NCI-H1105 treated with DMSO at 0.1 percent for 48 hours (cell line): ENCODE data around the gene COQ9.
"Not testable (repeated sequence)": the region's sequence is repeated elsewhere in the genome, so short reads cannot be mapped to it uniquely, and the experiment has no call there.

ENCODE experiments used
- DNase-seq: peaks from one replicate; lab custom pipeline; 2025; lab: John Stamatoyannopoulos, UW

COQ9 gene, protein sequence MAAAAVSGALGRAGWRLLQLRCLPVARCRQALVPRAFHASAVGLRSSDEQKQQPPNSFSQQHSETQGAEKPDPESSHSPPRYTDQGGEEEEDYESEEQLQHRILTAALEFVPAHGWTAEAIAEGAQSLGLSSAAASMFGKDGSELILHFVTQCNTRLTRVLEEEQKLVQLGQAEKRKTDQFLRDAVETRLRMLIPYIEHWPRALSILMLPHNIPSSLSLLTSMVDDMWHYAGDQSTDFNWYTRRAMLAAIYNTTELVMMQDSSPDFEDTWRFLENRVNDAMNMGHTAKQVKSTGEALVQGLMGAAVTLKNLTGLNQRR

DNA sequence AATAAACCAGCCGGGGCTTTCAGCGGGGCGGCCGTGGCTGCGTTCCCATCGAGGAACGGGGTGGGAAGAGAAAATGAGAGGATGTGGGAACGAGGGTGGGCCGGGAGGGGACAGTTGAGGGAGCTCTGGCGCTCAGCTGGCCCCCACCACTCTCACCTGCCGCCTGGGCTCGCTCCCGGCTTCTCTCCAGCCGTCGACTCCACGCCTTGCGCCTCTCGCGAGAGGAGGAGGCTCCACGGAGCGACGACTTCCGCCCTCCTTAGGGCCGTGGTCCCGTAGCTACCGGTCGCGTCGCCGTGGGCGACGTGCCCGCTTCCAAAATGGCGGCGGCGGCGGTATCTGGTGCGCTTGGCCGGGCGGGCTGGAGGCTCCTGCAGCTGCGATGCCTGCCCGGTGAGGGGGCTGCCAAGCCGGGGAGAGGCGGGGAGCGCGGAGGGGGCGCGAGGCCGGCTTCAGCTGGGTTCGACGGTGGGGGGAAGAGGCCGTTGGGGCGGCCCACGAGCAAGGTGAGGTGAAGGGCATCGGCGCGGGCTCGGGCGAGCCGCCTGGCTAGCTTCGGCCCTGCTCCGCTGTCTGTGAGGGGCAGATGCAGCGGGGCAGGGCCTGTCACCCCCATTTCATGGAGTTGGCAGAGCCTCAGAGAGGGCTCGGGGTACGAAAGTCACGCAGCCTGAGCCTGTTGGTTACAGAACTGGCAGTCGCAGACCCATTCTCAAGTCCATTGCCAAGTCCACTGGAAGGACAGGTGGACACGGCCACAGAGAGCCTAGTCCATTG is at the start of gene COQ9, which contains the start of gene CIAPIN1:
COQ9 (plus strand) TSS at position 294 of the 777 bp plus-strand sequence; CDS start at position 321, 27 bp downstream.
CIAPIN1 (minus strand) TSS at position 200 of the 777 bp plus-strand sequence. CDS start 6,457 bp downstream, outside the sequence.
- DNase-seq: peak; percentile 71

DNA sequence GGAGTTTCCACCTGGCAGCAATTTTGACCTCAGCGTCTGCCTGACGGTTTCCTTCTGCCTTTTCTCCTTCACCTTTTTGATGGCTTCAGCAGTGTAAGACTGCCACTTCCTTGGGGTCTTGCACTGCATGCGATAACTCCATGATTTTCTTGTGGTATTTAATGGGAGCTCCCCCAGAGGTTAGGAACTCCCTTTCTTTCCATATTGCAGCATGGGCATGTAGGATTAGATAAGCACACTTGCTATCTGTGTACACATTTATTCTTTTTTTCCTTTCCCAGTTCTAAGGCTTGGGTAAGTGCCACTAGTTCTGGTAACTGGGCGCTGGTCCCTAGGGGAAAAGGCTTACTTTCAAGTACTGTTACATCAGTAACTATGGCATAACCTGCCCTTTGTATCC is 49.8 kb upstream of the COQ9 start:
- not testable (repeated sequence) for DNase-seq

DNA sequence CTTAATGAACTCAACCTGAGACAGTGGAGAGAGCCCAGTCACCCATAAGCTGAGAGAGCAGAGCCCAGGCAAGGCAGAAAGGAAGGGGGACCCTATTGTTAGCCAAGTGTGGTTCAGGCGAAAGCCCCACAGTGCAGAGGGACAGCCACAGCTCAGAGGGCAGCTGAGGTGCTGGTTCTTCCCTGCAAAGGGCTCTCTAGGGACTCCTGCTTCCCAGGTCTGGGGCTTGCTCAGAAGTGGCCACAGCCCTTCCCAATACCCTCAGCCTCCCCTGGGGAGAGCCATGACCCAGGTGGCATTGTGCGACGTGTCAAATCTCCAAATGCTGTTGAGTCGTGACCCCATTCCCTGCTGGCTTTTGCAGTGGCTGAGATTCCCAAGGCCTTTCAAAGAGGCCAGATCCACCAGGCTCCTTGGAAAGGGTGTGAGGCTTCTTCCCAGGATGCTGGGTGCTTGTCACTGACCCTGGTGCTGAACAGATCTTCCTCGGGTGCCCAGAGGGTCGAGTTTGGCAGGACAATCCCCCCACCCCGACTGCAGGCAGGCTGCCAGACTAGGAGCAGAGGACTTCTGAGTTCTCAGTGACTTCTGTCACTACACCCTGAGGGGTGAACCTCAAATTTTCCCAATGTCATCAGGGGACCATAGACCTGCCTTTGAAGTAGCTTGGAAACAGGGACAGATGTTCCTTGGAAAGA is 45.2 kb upstream of the COQ9 start:
- DNase-seq: no peak

DNA sequence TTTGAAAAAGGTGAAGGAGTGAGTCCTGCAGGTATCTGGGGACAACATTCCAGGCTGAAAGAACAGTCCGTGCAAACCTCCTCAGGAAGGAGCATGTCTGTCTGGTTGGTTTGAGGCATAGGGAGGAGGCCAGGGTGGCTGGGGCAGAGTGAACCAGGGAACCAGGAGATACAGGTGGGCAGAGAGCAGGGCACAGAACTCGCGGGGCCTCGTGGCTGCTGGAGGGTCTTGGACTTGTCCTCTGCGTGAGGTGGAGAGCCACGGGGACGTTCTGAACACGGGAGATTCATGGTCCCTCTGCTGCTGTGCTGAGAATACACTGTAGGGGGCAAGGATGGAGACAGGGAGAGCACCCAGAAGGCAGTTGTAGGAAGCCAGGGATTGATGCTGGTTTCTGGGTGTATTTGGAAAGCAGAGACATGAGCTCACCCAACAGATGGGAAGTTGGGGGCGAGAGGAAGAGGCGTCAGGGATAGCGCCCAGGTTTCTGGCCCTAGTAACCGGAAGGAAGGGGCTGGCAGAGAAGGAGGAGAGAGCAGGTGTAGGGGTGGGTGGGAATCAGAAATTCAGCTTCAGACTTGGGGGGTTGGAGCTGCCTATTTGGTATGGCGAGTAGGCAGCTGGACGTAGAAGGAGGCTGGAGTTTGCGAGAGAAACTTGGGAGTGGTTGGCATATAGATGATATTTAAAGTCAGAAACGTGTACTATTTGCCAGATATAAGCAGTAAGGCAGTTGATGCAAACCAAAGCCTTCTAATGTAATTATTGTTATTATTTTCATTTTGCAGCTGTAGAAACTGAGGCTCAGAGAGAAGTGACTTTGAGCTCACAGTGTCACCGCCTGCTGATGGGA is 43.1 kb upstream of the COQ9 start, which contains the start of gene CCL17:
CCL17 (plus strand) TSS at position 803 of the 853 bp plus-strand sequence. CDS start 9,166 bp downstream, outside the sequence.
- DNase-seq: no peak

DNA sequence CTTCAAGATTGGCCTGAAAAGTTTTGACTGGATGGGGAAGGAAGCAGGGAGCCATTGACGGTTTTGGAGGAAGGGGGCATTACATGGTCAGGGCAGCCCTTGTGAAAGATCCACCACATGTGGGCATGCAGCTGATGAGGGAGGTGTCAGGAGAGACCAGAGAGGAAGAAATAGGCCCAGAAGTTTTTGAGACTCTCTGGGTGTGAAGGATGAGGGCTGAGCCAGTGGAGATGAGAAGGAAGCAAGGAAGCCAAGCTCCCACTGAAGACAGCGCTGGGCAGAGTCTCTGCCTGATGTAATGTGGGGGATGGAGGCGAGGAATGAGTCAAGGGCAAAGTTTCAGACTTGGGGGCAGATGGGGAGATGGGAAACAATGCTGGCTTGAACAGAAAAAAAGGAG is 42.2 kb upstream of the COQ9 start:
- DNase-seq: no peak

DNA sequence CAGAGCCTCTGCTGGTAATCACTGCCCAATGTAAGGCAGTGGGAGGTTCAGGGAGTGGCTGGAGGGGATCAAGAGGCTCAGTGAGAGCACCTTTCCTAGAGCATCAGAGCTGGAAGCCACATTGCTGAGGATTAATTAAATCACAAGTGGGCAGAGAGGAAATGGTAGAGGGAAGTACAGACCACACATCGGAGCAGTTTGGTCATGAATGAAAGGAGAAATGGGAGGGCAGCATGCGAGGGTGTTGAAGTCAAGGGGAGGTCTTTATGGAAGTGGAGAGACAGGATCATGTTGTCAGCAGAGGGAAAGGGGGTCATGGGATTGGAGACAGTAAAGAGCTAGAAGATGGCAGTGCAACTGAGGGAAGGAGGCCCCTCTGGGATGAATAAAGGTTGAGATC is 40.4 kb upstream of the COQ9 start:
- no peak for DNase-seq

DNA sequence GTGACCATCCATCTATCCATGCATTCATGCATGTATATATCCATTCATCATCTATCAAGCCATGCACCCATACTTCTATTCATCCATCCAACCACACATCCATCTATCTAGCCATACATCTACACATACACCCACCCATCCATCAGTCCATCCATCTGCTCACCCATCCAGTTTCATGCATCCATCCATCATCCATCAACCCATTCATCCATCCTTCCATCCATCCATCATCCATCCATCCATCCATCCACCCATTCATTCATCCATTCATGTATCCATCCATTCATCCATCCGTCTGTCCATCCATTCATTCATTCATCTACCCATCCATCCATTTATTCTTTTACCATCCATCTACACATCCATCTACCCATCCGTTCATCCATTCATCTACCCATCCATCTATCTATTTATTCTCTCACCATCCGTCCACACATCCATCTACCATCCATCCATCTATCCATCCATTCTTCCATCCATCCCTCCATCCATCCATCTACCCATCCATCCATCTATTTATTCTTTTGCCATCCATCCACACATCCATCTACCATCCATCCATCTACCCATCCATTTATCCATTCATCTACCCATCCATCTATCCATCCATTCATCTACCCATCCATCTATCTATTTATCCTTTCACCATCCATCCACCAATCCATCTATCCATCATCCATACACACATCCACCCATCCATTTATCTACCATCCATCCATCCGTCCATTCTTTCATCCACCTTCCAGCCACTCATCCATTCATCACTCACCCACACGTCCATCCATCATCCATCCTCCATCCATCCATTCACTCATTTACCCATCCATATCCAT is 39.5 kb upstream of the COQ9 start:
- no peak for DNase-seq

DNA sequence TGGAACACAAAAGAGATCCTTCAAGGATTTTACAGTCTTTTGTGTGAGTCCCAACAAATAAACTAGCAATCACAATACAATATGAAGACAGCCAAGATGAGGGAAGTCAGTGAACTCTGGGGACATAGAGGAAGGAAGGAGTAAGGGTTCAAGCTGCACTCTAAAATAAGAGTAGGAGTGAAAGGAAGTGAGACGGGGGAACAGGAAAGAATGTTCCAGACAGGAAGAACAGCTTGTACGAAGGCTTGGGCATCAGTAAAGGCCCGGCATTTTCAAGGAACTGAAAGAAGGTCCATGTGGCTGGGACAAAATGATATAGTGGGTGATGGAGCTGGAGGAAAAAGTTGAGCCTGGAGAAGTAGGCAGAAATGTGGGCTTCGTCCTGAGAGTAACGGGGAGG is 38.2 kb upstream of the COQ9 start:
- DNase-seq: no peak

DNA sequence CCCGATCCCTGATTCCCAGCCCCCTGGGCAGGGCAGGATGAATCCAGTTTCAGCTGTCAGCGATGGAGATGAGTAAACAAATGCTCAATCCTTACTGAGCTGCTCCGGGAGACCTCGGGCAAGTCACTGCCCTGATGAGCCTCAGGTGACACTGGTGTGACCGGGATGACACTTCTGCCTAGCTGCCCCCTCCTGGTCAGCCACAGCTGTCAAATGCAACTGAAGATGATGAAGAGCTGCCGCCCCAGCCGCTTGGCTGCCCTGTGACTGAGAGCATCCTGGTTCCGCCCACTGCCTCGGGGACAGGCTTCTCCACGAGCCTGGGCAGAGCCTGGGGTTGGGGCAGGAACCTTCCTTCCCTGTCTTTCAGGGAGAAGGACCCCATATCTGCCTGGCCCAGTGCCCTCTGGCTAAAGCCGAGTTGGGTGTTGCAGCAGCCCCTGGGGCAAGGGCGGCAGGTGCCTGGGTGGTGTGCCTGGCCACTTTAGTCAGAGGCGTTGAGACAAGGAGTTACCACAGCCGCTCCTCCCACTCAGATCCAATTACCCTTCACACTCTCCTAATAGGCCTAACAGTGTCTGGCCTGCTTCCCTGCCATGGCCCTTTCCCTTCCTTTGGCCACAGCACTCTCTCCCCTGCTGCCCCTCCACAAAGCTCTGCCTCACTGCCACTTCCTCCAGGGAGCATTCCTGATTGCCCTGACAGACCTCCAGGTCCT is 37.2 kb upstream of the COQ9 start:
- DNase-seq: no peak

DNA sequence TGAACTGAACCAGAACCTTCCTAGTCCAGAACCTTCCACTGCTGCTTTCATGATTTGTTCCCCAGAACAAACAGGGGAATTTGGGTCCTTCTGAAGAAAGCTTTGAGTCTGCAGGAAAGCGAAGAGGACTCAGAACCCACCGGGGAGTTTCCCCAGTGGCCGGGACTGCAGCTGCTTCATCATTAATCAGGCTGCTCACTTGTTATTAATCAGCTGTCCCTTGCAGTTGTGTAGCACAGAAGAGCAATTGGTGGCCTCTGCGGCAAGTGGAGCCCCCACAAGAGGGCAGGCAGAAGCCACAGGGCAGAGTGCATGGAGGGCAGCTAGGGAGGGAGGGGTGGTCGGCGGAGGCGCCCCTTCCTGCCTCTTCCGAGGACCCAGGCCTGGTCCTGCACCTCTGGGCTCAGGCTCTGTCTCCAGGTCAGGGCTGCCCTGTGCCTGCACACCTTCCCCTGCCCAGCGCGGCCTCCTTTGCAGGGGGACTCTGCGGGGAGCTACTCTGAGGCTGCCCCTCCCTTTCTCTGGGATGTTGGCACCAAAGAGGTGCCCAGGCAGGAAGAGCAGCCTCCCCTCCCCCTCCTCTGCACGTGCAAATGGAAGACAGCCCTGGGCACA is 35.8 kb upstream of the COQ9 start:
- no peak for DNase-seq

DNA sequence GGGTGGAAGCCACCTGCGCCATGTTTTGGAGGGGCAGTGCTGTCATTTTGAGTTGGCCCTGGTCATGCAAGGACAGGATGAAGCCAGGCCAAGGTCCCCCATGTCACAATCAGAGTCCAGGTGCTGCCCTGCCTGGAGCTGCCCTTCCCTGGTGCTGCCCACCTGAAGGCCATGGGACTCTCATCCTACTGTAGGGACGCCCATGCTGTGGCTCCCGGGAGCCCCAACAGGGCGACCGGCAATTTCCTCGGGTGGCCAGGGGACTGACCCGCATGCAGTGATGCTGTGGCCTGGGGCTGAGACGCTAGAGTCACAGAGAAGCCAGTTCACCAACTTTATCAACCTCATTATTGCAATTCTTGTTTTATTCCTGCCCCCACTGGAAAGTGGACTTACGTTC is 34.7 kb upstream of the COQ9 start:
- DNase-seq: no peak

DNA sequence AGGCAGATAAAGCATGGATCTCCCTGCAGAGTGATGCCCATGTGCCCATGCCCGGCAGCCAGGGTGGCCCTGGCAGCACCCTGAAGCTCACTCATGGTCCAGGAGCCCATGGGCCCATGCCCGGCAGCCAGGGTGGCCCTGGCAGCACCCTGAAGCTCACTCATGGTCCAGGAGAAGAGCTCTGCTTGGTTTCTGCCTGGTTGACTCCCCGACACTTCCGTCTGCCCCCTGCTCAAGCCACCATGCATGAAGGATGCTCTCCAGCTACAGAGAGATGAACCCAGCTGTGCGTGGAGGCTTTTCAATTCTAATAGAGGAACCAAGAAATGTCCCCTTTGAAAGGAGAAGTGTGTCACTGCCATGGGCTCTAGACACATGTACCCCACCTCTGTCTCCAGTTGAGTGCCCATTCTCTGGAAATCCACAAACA is 34.0 kb upstream of the COQ9 start:
- no peak for DNase-seq

DNA sequence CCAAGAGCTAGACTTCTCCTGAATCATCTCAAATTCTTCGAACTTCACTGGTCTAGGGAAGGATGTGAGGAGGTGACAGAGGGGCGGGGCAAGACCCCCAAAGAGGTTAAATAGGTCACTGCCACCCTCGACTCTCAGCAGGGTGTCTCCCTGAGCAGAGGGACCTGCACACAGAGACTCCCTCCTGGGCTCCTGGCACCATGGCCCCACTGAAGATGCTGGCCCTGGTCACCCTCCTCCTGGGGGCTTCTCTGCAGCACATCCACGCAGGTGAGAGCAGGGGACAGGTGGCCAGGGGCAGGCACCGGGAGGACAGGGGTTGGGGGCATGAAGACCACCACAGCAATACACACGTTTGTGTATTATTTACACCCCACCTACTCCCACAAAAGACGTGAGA is 33.5 kb upstream of the COQ9 start:
- DNase-seq: no peak

DNA sequence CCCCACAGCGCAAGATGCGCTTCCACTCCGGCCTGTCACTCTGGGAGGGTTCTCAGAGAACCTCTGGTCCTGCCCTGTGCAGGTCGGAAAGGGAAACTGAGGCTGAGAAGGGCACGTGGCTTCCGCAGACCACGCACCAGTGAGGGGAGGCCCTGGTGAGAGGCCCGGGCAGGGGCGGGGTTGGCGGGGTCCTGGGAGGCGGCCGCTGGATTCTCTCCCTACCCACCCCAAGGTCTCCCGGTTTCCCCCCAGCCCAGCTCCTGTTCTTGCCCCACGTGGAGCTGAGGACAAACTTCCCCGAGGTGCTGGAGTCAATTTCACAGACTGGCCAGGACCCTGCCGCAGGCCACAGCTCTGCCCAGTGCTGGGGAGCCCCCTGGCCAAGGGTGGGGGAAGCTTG is 31.2 kb upstream of the COQ9 start:
- DNase-seq: no peak

DNA sequence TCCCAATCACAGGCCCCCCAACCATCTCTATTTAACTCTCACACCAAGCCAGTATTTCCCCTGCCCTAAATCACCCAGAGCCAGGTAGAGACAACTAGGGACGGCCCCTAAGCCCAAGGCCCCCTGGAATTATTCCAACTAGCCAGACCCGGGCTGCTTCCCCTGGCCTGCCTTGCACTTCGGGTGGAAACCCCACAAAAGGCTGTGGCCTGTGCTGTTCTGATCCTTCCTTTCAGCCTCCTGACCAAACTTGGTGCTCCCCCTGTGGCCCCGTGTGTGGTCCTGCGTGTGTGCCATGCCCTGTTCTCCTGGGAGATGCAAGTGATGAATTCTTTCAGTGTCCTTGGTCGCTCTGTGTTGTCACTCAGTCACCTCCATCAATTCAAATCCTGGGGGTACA is 27.8 kb upstream of the COQ9 start:
- no peak for DNase-seq

DNA sequence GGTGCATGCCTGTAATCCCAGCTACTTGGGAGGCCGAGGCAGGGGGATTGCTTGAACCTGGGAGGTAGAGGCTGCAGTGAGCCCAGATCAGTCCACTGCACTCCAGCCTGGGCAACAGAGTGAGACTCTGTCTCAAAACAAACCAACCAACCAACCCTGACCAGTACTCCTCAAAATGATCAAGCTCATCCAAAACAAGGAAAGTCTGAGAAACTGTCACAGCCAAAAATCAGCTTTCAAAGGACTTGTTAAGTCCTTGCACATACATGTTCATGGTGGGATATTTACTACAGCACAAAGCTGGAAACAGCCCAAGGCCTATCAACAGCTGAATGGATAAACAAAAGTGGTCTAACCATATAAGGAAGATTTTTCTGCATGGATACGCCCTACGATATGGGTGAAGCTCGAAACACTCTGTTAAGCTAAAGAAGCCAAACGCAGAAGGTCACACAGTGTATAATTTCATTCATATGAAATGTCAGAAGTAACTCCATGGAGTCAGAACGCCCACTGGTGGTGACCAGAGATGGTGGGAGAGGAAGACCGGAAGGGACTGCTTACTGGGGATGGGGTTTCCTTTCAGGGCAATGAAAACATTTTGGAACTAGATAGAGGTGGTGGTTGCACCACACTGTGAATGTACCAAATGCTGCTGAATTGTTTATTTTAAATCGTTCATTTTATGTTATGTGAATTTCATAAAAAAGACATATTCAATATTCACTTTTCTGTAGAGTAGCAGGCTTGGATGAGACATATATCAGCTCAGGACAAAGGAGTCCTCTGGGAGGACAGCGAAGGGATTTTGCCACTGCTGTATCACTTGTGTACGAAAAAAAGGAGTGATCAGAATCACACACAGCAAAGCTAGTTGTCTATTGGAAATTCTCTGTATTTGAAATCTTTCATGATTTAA is 25.0 kb upstream of the COQ9 start:
- peak; percentile 13 for DNase-seq

DNA sequence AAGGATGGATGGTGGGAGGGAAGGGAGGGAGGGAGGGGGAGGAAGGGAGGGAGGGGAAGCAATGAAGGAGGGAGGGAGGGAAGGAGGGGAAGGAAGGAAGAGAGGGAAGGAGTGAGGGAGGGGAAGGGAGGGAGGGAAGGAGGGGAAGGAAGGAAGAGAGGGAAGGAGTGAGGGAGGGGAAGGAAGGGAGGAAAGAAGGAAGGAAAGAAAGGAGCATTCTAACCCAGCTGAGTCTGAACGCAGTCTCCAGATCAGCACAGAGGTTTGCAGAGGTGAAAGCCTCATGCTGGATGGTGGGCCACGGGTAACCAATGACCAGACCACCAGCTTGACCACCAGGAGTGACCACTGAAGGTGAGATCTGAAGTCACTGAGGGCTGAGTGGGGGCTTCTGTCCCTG is 24.1 kb upstream of the COQ9 start:
- no peak for DNase-seq

DNA sequence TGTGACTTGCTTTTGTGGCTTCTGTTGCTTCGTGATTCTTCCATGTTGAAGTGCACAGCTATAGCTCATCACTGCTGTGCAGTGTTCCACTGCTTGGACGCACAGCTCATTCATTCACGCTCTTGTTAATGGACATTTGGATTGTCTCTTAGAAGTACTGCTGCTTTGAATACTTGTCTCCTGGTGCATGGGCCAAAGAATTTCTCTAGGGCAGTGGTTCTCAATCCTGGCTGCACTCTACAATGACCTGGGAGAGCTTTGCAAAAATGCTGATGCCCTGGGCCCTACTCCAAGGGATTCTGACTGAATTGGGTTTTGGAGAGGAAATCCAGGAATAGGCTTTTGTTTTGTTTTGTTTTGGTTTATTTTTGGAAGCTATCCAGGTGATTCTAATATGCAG is 22.7 kb upstream of the COQ9 start:
- no peak for DNase-seq

DNA sequence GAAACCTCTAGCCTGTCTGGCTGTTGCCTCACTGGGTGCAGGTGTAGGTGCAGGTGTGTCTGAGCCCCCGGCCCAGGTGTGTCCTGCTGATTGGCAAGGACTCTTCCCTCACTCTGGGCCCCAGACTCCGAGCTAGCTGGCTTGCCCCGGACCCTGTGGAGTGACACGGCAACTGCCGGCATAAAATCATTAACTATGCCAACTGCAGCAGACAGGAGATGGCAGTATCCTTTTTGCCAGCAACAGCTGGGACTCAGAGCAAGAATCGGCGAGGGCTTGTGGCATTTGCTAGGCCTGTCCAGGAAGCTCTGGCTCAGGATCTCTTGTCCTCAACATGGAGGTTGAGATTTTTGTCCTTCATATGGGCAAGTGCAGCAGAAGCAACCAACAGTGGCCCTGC is 20.9 kb upstream of the COQ9 start:
- no peak for DNase-seq
